Measurements from ENCODE around the gene CCDC146.
"Not testable (repeated sequence)": the region's sequence is repeated elsewhere in the genome, so short reads cannot be mapped to it uniquely, and the experiment has no call there.

Gene CCDC146

DNA sequence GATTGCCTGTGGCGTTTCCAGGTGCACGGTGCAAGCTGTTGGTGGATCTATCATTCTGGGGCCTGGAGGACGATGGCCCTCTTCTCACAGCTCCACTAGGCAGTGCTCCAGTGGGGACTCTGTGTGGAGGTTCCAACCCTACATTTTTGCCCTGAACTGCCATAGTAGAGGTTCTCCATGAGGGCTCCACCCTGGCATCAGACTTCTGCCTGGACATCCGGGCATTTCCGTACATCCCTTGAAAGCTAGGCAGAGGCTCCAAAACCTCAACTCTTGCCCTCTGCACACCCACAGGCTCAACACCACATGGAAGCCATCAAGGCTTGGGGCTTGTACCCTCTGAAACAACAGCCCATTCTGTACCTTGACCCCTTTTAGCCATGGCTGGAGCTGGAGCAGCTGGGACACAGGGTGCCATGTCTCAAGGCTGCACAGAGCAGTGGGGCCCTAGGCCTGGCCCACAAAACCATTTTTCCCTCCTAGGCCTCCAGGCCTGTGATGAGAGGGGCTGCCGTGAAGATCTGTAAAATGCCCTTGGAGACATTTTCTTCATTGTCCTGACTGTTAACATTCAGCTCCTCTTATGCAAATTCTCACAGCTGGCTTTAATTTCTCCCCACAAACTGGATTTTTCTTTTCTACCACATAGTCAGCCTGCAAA is 87.2 kb downstream of the CCDC146 start:
- no peak overlapping the region for H3K4me3 ChIP-seq (ENCODE audit: low read length)
- no peak for DNase-seq (ENCODE audit: low read depth)
- TF ChIP-seq, protein P1, sequence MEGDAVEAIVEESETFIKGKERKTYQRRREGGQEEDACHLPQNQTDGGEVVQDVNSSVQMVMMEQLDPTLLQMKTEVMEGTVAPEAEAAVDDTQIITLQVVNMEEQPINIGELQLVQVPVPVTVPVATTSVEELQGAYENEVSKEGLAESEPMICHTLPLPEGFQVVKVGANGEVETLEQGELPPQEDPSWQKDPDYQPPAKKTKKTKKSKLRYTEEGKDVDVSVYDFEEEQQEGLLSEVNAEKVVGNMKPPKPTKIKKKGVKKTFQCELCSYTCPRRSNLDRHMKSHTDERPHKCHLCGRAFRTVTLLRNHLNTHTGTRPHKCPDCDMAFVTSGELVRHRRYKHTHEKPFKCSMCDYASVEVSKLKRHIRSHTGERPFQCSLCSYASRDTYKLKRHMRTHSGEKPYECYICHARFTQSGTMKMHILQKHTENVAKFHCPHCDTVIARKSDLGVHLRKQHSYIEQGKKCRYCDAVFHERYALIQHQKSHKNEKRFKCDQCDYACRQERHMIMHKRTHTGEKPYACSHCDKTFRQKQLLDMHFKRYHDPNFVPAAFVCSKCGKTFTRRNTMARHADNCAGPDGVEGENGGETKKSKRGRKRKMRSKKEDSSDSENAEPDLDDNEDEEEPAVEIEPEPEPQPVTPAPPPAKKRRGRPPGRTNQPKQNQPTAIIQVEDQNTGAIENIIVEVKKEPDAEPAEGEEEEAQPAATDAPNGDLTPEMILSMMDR (conservative IDR thresholded peaks at IDR 0.05; ENCODE audit: low read depth, low read length), result no peak

DNA sequence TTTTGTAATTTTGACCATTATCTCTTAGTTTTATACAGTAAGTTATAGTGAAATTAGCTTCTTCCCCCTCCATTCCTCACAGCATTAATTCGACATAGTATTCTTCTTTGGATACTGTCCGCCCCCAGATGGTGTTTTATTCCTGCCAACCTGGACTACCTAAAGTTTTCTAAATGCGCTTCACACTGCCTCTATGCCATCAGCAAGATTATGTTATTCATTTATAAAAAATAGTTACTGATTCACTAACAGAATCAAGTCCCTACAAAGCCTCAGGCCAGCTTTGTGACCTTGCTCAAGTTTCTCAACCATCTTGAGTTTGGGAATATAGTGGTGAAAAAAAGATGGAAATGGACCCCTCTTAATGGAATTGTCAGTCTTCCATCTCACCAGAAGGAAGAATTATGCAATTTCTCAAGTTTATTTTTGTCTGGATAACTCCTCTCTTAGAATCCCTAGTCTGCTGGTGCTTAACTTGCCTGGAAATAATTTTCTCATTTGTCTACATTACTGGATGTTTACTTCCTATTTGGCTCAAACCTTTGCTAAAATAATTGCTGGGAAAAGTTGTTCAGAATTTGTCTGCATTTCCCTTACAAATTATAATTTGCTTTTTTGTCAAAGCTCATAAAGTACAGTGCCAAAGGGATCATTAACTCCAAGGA is 93.9 kb downstream of the CCDC146 start:
- no peak overlapping the region for H3K4me3 ChIP-seq (ENCODE audit: low read length)
- TF ChIP-seq, protein P1 (conservative IDR thresholded peaks at IDR 0.05; ENCODE audit: low read depth, low read length), result no peak
- DNase-seq (ENCODE audit: low read depth), result no peak

DNA sequence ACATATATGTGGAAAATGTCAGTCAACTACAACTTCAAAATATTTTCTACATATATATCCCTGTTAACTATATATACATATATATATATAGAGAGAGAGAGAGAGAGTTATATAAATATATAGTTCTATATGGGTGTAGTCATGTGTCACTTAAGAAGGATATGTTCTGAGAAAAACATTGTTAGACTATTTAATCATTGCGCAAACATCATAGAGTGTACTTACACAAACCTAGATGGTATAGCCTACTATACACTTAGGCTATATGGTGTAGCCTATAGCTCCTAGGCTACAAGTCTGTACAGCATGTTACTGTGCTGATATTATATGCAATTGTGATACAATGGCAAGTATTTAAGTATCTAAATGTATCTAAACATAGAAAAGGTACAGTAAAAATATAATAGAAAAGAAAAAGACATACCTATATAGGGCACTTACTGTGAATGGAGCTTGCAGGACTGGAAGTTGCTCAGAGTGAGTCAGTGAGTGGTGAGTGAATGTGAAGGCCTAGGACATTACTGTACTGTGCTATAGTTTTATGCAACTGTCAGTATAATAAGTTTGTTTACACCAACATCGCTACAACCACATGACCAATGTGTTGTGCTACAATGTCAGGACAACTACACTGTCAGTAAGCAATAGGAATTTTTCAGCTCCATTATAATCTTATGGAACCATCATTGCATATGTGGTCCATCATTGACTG is 95.2 kb downstream of the CCDC146 start:
- TF ChIP-seq, protein P1 (conservative IDR thresholded peaks at IDR 0.05; ENCODE audit: low read depth, low read length), result no peak
- no peak overlapping the region for H3K4me3 ChIP-seq (ENCODE audit: low read length)
- DNase-seq (ENCODE audit: low read depth), result no peak

DNA sequence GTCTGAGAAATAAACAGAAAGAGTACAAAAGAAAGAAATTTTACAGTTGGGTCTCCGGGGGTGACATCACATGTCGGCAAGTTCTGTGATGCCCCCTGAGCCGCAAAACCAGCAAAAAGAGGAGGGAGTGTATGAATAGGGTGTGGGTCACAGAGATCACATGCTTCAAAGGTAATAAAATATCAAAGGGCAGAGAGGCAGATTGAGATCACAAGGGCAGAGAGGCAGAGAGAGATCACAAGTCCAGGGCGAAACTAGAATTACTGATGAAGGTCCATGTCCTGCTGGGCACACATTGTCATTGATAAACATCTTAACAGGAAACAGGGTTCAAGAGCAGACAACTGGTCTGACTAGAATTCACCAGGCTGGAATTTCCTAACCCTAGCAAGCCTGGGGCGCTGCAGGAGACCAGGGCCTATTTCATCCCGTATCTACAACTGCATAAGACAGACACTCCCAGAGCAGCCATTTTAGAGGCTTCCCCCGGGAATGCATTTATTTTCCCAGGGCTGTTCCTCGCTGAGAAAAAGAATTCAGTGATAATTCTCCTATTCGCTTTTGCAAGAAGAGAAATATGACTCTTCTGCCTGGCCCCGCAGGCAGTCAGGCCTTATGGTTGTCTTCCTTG is 97.4 kb downstream of the CCDC146 start:
- DNase-seq (ENCODE audit: low read depth); H3K4me3 ChIP-seq (ENCODE audit: low read length): not testable (repeated sequence)

DNA sequence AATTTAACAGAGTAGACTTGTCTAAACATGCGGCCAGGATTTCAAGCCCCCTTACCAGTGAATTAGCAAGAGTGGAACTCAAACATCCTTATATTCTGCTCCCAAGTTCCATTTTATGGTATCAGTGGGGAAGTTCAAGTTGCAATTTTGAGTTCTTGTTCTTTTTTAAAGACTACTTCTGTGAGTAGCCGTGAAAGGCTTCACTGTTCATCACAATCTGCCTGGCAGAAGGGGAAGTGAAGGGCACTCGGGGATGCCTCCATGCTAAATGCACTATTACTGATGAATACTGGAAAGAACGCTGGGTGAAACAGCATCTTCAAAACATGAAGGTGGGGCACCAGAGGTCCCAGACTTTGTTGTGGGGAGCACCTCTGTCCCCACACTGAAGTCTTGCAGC is 99.7 kb downstream of the CCDC146 start:
- DNase-seq (ENCODE audit: low read depth), result no peak
- TF ChIP-seq, protein P1 (conservative IDR thresholded peaks at IDR 0.05; ENCODE audit: low read depth, low read length), result no peak
- H3K4me3 ChIP-seq (ENCODE audit: low read length), result no peak overlapping the region

DNA sequence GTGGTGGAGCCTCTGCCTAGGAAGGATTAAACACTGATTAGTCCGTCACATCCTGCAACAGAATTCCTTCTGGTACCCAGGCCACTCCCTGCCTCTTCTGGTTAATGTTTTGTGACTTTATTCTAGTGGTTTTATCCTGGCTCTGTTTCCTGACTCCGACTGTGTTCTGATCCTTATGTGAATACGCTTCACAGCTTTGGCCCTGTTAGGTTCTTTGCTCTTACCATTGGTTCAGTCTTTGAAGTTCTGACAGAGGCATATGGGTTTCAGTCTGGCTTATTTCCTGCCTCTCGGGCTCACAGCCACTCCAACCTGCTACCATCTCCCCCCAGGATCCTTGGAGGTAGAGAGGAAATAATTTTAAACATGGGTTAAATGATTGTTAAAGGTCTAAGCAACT is 100.4 kb downstream of the CCDC146 start:
- no peak overlapping the region for H3K4me3 ChIP-seq (ENCODE audit: low read length)
- TF ChIP-seq, protein P1 (conservative IDR thresholded peaks at IDR 0.05; ENCODE audit: low read depth, low read length), result no peak
- no peak for DNase-seq (ENCODE audit: low read depth)

DNA sequence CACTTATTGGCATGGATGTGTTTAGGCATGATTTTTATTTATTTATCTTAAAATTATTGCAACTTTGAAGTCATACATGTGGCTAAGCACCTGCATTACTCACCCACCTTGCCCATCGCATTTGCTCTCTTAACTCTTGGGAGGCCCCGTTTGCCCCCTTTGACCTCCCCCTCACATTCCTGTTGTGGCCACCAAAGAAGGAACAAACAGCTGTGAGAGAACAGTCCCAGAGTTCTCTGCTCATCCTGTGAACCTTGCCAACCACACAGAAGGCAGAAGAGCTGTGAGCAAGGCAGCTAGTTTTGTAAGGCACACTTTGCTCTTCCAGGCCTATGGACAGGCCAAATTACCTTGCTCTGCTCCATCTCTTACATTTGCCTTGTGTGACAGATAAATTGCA is 100.8 kb downstream of the CCDC146 start:
- TF ChIP-seq, protein P1 (conservative IDR thresholded peaks at IDR 0.05; ENCODE audit: low read depth, low read length), result no peak
- no peak overlapping the region for H3K4me3 ChIP-seq (ENCODE audit: low read length)
- DNase-seq (ENCODE audit: low read depth), result no peak
